CD4-positive, alpha-beta T cell (primary cell): ENCODE measurements around the gene COL4A6. TPM values are rescaled to one million over a fixed set of nuclear protein-coding genes. Genes with fewer than 3 reads are reported as not detected.

ENCODE experiments used
- ATAC-seq: fragments of 200-7000 bp; cut with Tn5 transposase; one replicate; pipeline ENCODE4 v1.10.0; 2022; ENCODE audit warnings: mild to moderate bottlenecking; ENCODE audit not compliant: poor library complexity
- CTCF ChIA-PET: fragments of 350-600 bp; sonication (Branson Sonifier 250); formaldehyde crosslinking; loops from one replicate; lab custom pipeline; 2021; ENCODE audit warnings: antibody characterized with exemption, inconsistent platforms; lab: Charles Lee
- POLR2A ChIA-PET: fragments of 350-600 bp; sonication (Branson Sonifier 250); formaldehyde crosslinking; loops from one replicate; lab custom pipeline; 2021; ENCODE audit warnings: antibody characterized with exemption, inconsistent platforms; lab: Charles Lee
- DNase-seq, 14 experiments: peaks; one replicate each; pipeline ENCODE4 v3.0.0-alpha.2; 2013 to 2020; ENCODE audit warnings: mixed read lengths in 2 of 14
- H3K27ac ChIP-seq, 2 donors: one replicate each; pipeline versions ENCODE4 v1.5.1 to v1.7.0; 2013; ENCODE audit warnings: low read length in 2 of 2, low read depth in 1 of 2, mild to moderate bottlenecking in 1 of 2
- H3K27me3 ChIP-seq, 2 experiments: 1 replicate in 1 of 2; 2 replicates in 1 of 2; pipeline versions ENCODE4 v1.6.1 to v1.7.0; 2013; ENCODE audit warnings: low read length in 2 of 2, control low read depth in 1 of 2, mild to moderate bottlenecking in 1 of 2, moderate library complexity in 1 of 2; ENCODE audit not compliant: insufficient read depth in 2 of 2, control insufficient read depth in 1 of 2
- H3K36me3 ChIP-seq: one replicate; pipeline ENCODE4 v1.6.1; 2013; ENCODE audit warnings: low read length, control low read depth; ENCODE audit not compliant: insufficient read depth
- H3K4me1 ChIP-seq: one replicate; pipeline ENCODE4 v1.6.1; 2013; ENCODE audit warnings: low read length, control low read depth; ENCODE audit not compliant: insufficient read depth
- H3K4me3 ChIP-seq: one replicate; pipeline ENCODE4 v1.5.1; 2013; ENCODE audit warnings: mild to moderate bottlenecking, low read length, moderate library complexity
- H3K9me3 ChIP-seq, 2 experiments: 1 replicate in 1 of 2; 2 replicates in 1 of 2; pipeline versions ENCODE4 v1.6.1 to v1.7.0; 2013; ENCODE audit warnings: low read length in 2 of 2, mild to moderate bottlenecking in 2 of 2, control low read depth in 1 of 2, moderate library complexity in 1 of 2; ENCODE audit not compliant: control insufficient read depth in 1 of 2, insufficient read depth in 1 of 2
- H3K27ac Mint-ChIP-seq: one replicate; pipeline ENCODE4 v1.8.0; 2020; ENCODE audit warnings: mixed read lengths
- H3K27me3 Mint-ChIP-seq: one replicate; pipeline ENCODE4 v1.8.0; 2021; ENCODE audit warnings: mixed read lengths
- H3K36me3 Mint-ChIP-seq: one replicate; pipeline ENCODE4 v1.8.0; 2021; ENCODE audit warnings: low read depth, mixed read lengths
- H3K4me1 Mint-ChIP-seq: one replicate; pipeline ENCODE4 v1.8.0; 2021; ENCODE audit warnings: low read depth, mixed read lengths
- H3K4me3 Mint-ChIP-seq: one replicate; pipeline ENCODE4 v1.8.0; 2020; ENCODE audit warnings: mild to moderate bottlenecking, mixed read lengths
- H3K9me3 Mint-ChIP-seq: one replicate; pipeline ENCODE4 v1.8.0; 2020; ENCODE audit warnings: mixed read lengths
- CTCF ChIP-seq: fragments of 200-600 bp; IDR thresholded peaks from one replicate; pipeline ENCODE4 v1.8.0; 2022; ENCODE audit warnings: antibody characterized with exemption, mild to moderate bottlenecking
- intact Hi-C, 2 experiments: fragments of 100-400 bp; cut with DNase I in 1 of 2; cut with micrococcal nuclease in 1 of 2; formaldehyde crosslinking; loops; one replicate each; pipeline versions ENCODE4 v1.15.1 to v1.9.0; 2023 to 2025; cut with DNase I, micrococcal nuclease
- total RNA-seq, 174 experiments: library from RNA in 2 of 174; stranded (reverse) in 2 of 174; gene quantifications; one replicate each; pipeline ENCODE4 v1.2.3 and lab custom pipeline; 2021 to 2026

Gene COL4A6
- total RNA-seq, 2 experiments from 2014 or later, result not detected

GRCh38 chrX:108257556-108257955 lies 180.7 kb downstream of the COL4A6 start:
- intact Hi-C loops, result no loop called here
- peaks cover 16% of the 10 kb centered on the region for H3K27me3 Mint-ChIP-seq
- no peaks in the 10 kb centered on the region for H3K4me1 Mint-ChIP-seq
- H3K4me3 Mint-ChIP-seq, result no peak overlapping the region
- H3K27me3 ChIP-seq, result peaks cover 0 to 7% of the 10 kb centered on the region in 2 experiments
- H3K27ac Mint-ChIP-seq, result no peak overlapping the region
- H3K36me3 Mint-ChIP-seq, result no peaks in the 10 kb centered on the region
- H3K4me3 ChIP-seq, result no peak overlapping the region
- DNase-seq (no peak), ATAC-seq (no peak)
- H3K27ac ChIP-seq, result no peak overlapping the region
- no peaks in the 10 kb centered on the region for H3K9me3 ChIP-seq
- H3K36me3 ChIP-seq, result no peaks in the 10 kb centered on the region
- H3K9me3 Mint-ChIP-seq, result no peaks in the 10 kb centered on the region
- POLR2A ChIA-PET, result interaction anchor here (0.7 kb wide), 1 partner anchor 326 kb away, joined by 3 read pairs; no protein-coding TSS in a partner anchor
- CTCF ChIA-PET, result no interaction called here
- H3K4me1 ChIP-seq, result no peaks in the 10 kb centered on the region
- TF ChIP-seq CTCF, result no peak

DNA sequence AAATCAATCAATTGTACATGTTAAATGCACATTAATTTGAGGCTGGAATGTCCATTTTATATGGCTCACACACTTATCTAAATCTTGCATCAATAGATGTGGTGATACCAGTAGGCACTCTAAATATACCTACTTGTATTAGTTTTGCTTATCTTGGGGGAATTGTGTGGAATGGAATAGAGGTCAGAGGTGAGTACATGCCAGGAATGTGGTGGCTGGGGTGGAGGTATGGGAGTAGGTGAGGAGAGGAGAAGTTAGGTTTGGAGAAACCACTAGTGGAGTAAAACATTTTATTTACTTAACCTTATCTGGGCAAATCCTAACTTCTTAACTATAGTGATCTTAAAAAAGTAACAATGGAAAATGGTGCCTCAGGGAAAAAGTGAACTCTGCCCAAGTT lies 183.6 kb downstream of the COL4A6 start:
- H3K36me3 Mint-ChIP-seq, result no peaks in the 10 kb centered on the region
- POLR2A ChIA-PET, result no interaction called here

DNA sequence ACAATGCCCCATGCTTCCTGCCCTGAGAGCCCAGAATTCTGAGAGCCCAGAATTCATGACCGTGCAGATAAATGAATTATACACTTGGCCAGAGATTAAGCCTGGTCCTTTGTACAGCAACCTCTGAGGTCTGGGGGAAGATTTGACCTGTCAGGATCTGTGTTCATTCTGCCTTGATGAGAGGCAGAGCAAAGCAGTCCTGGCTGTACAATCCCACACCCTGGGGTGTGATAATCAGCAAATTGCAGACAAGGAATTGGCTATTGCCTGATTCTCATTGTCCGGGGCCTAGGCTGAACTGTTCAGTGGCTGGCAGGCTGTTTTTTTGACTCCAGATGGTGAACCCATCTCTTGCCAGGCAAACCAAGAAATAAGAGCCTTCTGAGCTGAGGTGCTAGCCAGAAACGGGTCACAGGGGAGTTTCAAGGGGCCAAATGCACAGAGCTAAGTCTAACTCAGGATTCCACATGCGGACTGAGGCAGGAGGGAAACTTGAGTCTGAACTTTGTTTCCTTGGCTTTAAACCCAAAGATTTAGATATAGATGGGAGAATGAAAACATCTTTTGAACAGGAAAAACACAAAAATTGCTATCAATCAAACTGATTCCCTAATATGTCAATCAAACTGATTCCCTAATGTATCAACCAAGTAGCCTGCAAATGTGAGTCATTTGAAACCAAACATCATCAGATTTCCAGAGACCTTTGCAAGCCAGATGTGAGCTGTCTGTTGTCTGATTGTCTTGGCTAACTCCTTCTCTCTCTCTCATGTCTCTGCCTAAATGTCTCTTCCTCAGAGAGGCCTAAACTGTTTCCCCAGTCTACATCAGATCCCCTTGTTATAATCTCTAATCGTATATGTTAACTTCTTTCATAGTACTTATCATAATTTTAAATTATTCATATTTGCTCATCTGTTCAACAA lies 187.3 kb downstream of the COL4A6 start:
- no peaks in the 10 kb centered on the region for H3K9me3 Mint-ChIP-seq
- no peak overlapping the region for H3K4me3 Mint-ChIP-seq
- intact Hi-C loops, result no loop called here
- ChIA-PET CTCF (no interaction called here), POLR2A (no interaction called here)
- H3K4me1 Mint-ChIP-seq, result no peaks in the 10 kb centered on the region
- ATAC-seq (no peak), DNase-seq (no peak)
- no peaks in the 10 kb centered on the region for H3K27me3 ChIP-seq
- no peak overlapping the region for H3K27ac Mint-ChIP-seq
- no peak overlapping the region for H3K27ac ChIP-seq
- no peak for TF ChIP-seq CTCF
- no peaks in the 10 kb centered on the region for H3K36me3 ChIP-seq
- no peak overlapping the region for H3K4me3 ChIP-seq
- peaks cover 11% of the 10 kb centered on the region for H3K27me3 Mint-ChIP-seq
- no peaks in the 10 kb centered on the region for H3K9me3 ChIP-seq
- no peaks in the 10 kb centered on the region for H3K36me3 Mint-ChIP-seq
- no peaks in the 10 kb centered on the region for H3K4me1 ChIP-seq

More for the DNA sequence above, 183.6 kb downstream of the COL4A6 start:
- H3K27me3 ChIP-seq, result no peaks in the 10 kb centered on the region
- no peaks in the 10 kb centered on the region for H3K4me1 Mint-ChIP-seq
- H3K9me3 Mint-ChIP-seq, result no peaks in the 10 kb centered on the region
- no peak overlapping the region for H3K4me3 Mint-ChIP-seq
- H3K27ac Mint-ChIP-seq, result no peak overlapping the region
- CTCF ChIA-PET, result no interaction called here
- no peak overlapping the region for H3K4me3 ChIP-seq
- ATAC-seq (no peak), DNase-seq (no peak)
- H3K36me3 ChIP-seq, result no peaks in the 10 kb centered on the region
- no peaks in the 10 kb centered on the region for H3K9me3 ChIP-seq
- no peak for TF ChIP-seq CTCF
- H3K27ac ChIP-seq, result no peak overlapping the region
- peaks cover 16% of the 10 kb centered on the region for H3K27me3 Mint-ChIP-seq
- intact Hi-C loops, result no loop called here
- H3K4me1 ChIP-seq, result no peaks in the 10 kb centered on the region
